Activated naive CD4-positive, alpha-beta T cell treated with anti-CD3 and anti-CD28 coated beads, Interleukin-2, amount 50 U/mL, for 24 hours (primary cell): ENCODE measurements around the gene RBMS3.
"Not testable (repeated sequence)": the region's sequence is repeated elsewhere in the genome, so short reads cannot be mapped to it uniquely, and the experiment has no call there.

ENCODE experiments used
- H3K27ac Mint-ChIP-seq: one replicate; pipeline ENCODE4 v1.8.0; 2021; ENCODE audit warnings: mild to moderate bottlenecking, mixed read lengths
- H3K27me3 Mint-ChIP-seq: one replicate; pipeline ENCODE4 v1.8.0; 2021; ENCODE audit warnings: mixed read lengths
- H3K36me3 Mint-ChIP-seq: one replicate; pipeline ENCODE4 v1.8.0; 2021; ENCODE audit warnings: mixed read lengths
- H3K4me1 Mint-ChIP-seq: one replicate; pipeline ENCODE4 v1.8.0; 2021; ENCODE audit warnings: mixed read lengths
- H3K4me3 Mint-ChIP-seq: one replicate; pipeline ENCODE4 v1.8.0; 2021; ENCODE audit warnings: mild to moderate bottlenecking, mixed read lengths
- H3K9me3 Mint-ChIP-seq: one replicate; pipeline ENCODE4 v1.8.0; 2021; ENCODE audit warnings: mixed read lengths

Gene RBMS3

GRCh38 chr3:29314727-29315088 is 33.8 kb downstream of the RBMS3 start:
- H3K27me3 Mint-ChIP-seq = no peaks in the 10 kb centered on the region
- H3K4me1 Mint-ChIP-seq = no peaks in the 10 kb centered on the region
- H3K9me3 Mint-ChIP-seq = no peaks in the 10 kb centered on the region
- H3K36me3 Mint-ChIP-seq = no peaks in the 10 kb centered on the region
- no peak overlapping the region for H3K4me3 Mint-ChIP-seq
- no peak overlapping the region for H3K27ac Mint-ChIP-seq

GRCh38 chr3:29317659-29318173 is 36.8 kb downstream of the RBMS3 start:
- Mint-ChIP-seq H3K27me3 (no peaks in the 10 kb centered on the region), H3K4me3 (no peak overlapping the region), H3K27ac (no peak overlapping the region), H3K4me1 (no peaks in the 10 kb centered on the region), H3K9me3 (no peaks in the 10 kb centered on the region), H3K36me3 (no peaks in the 10 kb centered on the region)

GRCh38 chr3:29318251-29318650 is 37.4 kb downstream of the RBMS3 start:
- no peak overlapping the region for H3K4me3 Mint-ChIP-seq
- no peaks in the 10 kb centered on the region for H3K27me3 Mint-ChIP-seq
- no peak overlapping the region for H3K27ac Mint-ChIP-seq
- H3K4me1 Mint-ChIP-seq = no peaks in the 10 kb centered on the region
- no peaks in the 10 kb centered on the region for H3K9me3 Mint-ChIP-seq
- H3K36me3 Mint-ChIP-seq = no peaks in the 10 kb centered on the region

- no peak overlapping the region for H3K4me3 Mint-ChIP-seq
- H3K4me1 Mint-ChIP-seq = no peaks in the 10 kb centered on the region
- no peak overlapping the region for H3K27ac Mint-ChIP-seq
- H3K9me3 Mint-ChIP-seq = no peaks in the 10 kb centered on the region
- H3K27me3 Mint-ChIP-seq = no peaks in the 10 kb centered on the region
- no peaks in the 10 kb centered on the region for H3K36me3 Mint-ChIP-seq
Observed at GRCh38 chr3:29319262-29319661, 38.4 kb downstream of the RBMS3 start.

- H3K4me1 Mint-ChIP-seq = no peaks in the 10 kb centered on the region
- no peaks in the 10 kb centered on the region for H3K27me3 Mint-ChIP-seq
- no peak overlapping the region for H3K27ac Mint-ChIP-seq
- H3K4me3 Mint-ChIP-seq = no peak overlapping the region
- no peaks in the 10 kb centered on the region for H3K9me3 Mint-ChIP-seq
- H3K36me3 Mint-ChIP-seq = no peaks in the 10 kb centered on the region
Observed at GRCh38 chr3:29319798-29320197, 38.9 kb downstream of the RBMS3 start.

- no peaks in the 10 kb centered on the region for H3K36me3 Mint-ChIP-seq
- H3K27ac Mint-ChIP-seq = no peak overlapping the region
- H3K4me1 Mint-ChIP-seq = no peaks in the 10 kb centered on the region
- H3K9me3 Mint-ChIP-seq = no peaks in the 10 kb centered on the region
- H3K27me3 Mint-ChIP-seq = no peaks in the 10 kb centered on the region
- H3K4me3 Mint-ChIP-seq = no peak overlapping the region
Observed at GRCh38 chr3:29322586-29322985, 41.7 kb downstream of the RBMS3 start.

- Mint-ChIP-seq H3K27me3 (peaks cover 1% of the 10 kb centered on the region), H3K36me3 (no peaks in the 10 kb centered on the region), H3K27ac (no peak overlapping the region), H3K4me1 (no peaks in the 10 kb centered on the region), H3K9me3 (no peaks in the 10 kb centered on the region), H3K4me3 (no peak overlapping the region)
Observed at GRCh38 chr3:29324180-29324651, 43.3 kb downstream of the RBMS3 start.

- not testable (repeated sequence) for H3K27ac Mint-ChIP-seq, H3K9me3 Mint-ChIP-seq, H3K4me1 Mint-ChIP-seq, H3K4me3 Mint-ChIP-seq, H3K27me3 Mint-ChIP-seq, H3K36me3 Mint-ChIP-seq
Observed at GRCh38 chr3:29326540-29326939, 45.7 kb downstream of the RBMS3 start.

- Mint-ChIP-seq H3K36me3 (no peaks in the 10 kb centered on the region), H3K4me3 (no peak overlapping the region), H3K27me3 (peaks cover 4% of the 10 kb centered on the region), H3K9me3 (no peaks in the 10 kb centered on the region), H3K27ac (no peak overlapping the region), H3K4me1 (no peaks in the 10 kb centered on the region)
Observed at GRCh38 chr3:29329986-29330890, 49.4 kb downstream of the RBMS3 start.

- H3K36me3 Mint-ChIP-seq = no peaks in the 10 kb centered on the region
- no peak overlapping the region for H3K4me3 Mint-ChIP-seq
- H3K27ac Mint-ChIP-seq = no peak overlapping the region
- H3K27me3 Mint-ChIP-seq = peaks cover 4% of the 10 kb centered on the region
- no peaks in the 10 kb centered on the region for H3K9me3 Mint-ChIP-seq
- H3K4me1 Mint-ChIP-seq = no peaks in the 10 kb centered on the region
Observed at GRCh38 chr3:29331035-29331434, 50.2 kb downstream of the RBMS3 start.

GRCh38 chr3:29331456-29332194 is 50.8 kb downstream of the RBMS3 start:
- H3K27me3 Mint-ChIP-seq = peaks cover 4% of the 10 kb centered on the region
- H3K27ac Mint-ChIP-seq = no peak overlapping the region
- H3K4me1 Mint-ChIP-seq = no peaks in the 10 kb centered on the region
- no peak overlapping the region for H3K4me3 Mint-ChIP-seq
- no peaks in the 10 kb centered on the region for H3K9me3 Mint-ChIP-seq
- H3K36me3 Mint-ChIP-seq = no peaks in the 10 kb centered on the region

- Mint-ChIP-seq H3K27ac (no peak overlapping the region), H3K9me3 (no peaks in the 10 kb centered on the region), H3K36me3 (no peaks in the 10 kb centered on the region), H3K4me3 (no peak overlapping the region), H3K27me3 (peaks cover 4% of the 10 kb centered on the region), H3K4me1 (no peaks in the 10 kb centered on the region)
Observed at GRCh38 chr3:29332195-29332637, 51.3 kb downstream of the RBMS3 start.

- peaks cover 3% of the 10 kb centered on the region for H3K27me3 Mint-ChIP-seq
- no peaks in the 10 kb centered on the region for H3K4me1 Mint-ChIP-seq
- no peak overlapping the region for H3K4me3 Mint-ChIP-seq
- H3K36me3 Mint-ChIP-seq = no peaks in the 10 kb centered on the region
- no peak overlapping the region for H3K27ac Mint-ChIP-seq
- no peaks in the 10 kb centered on the region for H3K9me3 Mint-ChIP-seq
Observed at GRCh38 chr3:29333576-29333975, 52.7 kb downstream of the RBMS3 start.

GRCh38 chr3:29334706-29335105 is 53.8 kb downstream of the RBMS3 start:
- Mint-ChIP-seq H3K4me1 (no peaks in the 10 kb centered on the region), H3K4me3 (no peak overlapping the region)

GRCh38 chr3:29335438-29335837 is 54.6 kb downstream of the RBMS3 start:
- Mint-ChIP-seq H3K27ac (no peak overlapping the region), H3K27me3 (peaks cover 3% of the 10 kb centered on the region), H3K4me1 (no peaks in the 10 kb centered on the region), H3K4me3 (no peak overlapping the region), H3K36me3 (no peaks in the 10 kb centered on the region), H3K9me3 (no peaks in the 10 kb centered on the region)

More at GRCh38 chr3:29334706-29335105, 53.8 kb downstream of the RBMS3 start:
- Mint-ChIP-seq H3K27me3 (peaks cover 3% of the 10 kb centered on the region), H3K36me3 (no peaks in the 10 kb centered on the region), H3K9me3 (no peaks in the 10 kb centered on the region), H3K27ac (no peak overlapping the region)

- H3K4me1 Mint-ChIP-seq = no peaks in the 10 kb centered on the region
Observed at GRCh38 chr3:29335943-29336342, 55.1 kb downstream of the RBMS3 start.

More at GRCh38 chr3:29335943-29336342, 55.1 kb downstream of the RBMS3 start:
- H3K36me3 Mint-ChIP-seq = no peaks in the 10 kb centered on the region
- no peak overlapping the region for H3K4me3 Mint-ChIP-seq
- no peak overlapping the region for H3K27ac Mint-ChIP-seq
- peaks cover 3% of the 10 kb centered on the region for H3K27me3 Mint-ChIP-seq
- H3K9me3 Mint-ChIP-seq = no peaks in the 10 kb centered on the region
